SK-N-SH (cell line): ENCODE measurements around the gene NFASC. TPM values are rescaled to one million over a fixed set of nuclear protein-coding genes. Genes with fewer than 3 reads are reported as not detected.

Source experiments
- CTCF ChIA-PET: fragments of 300-600, 350-600 bp; formaldehyde crosslinking; extraction: SDS; loops from one replicate; lab custom pipeline; 2021; lab: Yijun Ruan, JAX
- POLR2A ChIA-PET: fragments of 350-600 bp; sonication (Branson Sonifier 250); formaldehyde crosslinking; extraction: SDS; loops from one replicate; lab custom pipeline; 2020; ENCODE audit warnings: antibody characterized with exemption, inconsistent platforms; lab: Yijun Ruan, JAX
- DNase-seq: peaks from one replicate; pipeline ENCODE4 v3.0.0; 2012
- H2AFZ ChIP-seq: fragments of 200-600 bp; sonication (generic); 2 replicates; pipeline ENCODE4 v1.8.1; 2016; ENCODE audit warnings: antibody characterized with exemption, mild to moderate bottlenecking, low read depth
- H3F3A ChIP-seq: fragments of 200-600 bp; sonication (generic); replicated peaks from 2 replicates; pipeline ENCODE3; 2016; ENCODE audit warnings: antibody characterized with exemption, mild to moderate bottlenecking; ENCODE audit not compliant: insufficient read depth
- H3K27ac ChIP-seq, 2 experiments: fragments of 200-500 bp in 1 of 2; fragments of 200-600 bp in 1 of 2; sonication (Bioruptor generic) in 1 of 2; sonication (generic), shearing (Covaris generic) in 1 of 2; 2 replicates each; pipeline versions ENCODE4 v1.5.1 to v1.6.1; 2014 to 2016; ENCODE audit warnings: low read depth in 2 of 2, inconsistent platforms in 1 of 2, low read length in 1 of 2, mild to moderate bottlenecking in 1 of 2, mixed read lengths in 1 of 2
- H3K27me3 ChIP-seq: fragments of 200-600 bp; sonication (generic), shearing (Covaris generic); 2 replicates; pipeline ENCODE4 v1.6.1; 2016; ENCODE audit warnings: mixed run types; ENCODE audit not compliant: insufficient read depth
- H3K36me3 ChIP-seq, 2 experiments: fragments of 200-500 bp in 1 of 2; fragments of 200-600 bp in 1 of 2; sonication (Bioruptor generic) in 1 of 2; sonication (generic) in 1 of 2; replicated peaks in 1 of 2; 2 replicates each; pipeline versions ENCODE3 to v1.5.1; 2014 to 2016; ENCODE audit warnings: low read length in 1 of 2, mild to moderate bottlenecking in 1 of 2; ENCODE audit not compliant: insufficient read depth in 2 of 2, control insufficient read depth in 1 of 2
- H3K4me1 ChIP-seq, 2 experiments: fragments of 200-500 bp in 1 of 2; fragments of 200-600 bp in 1 of 2; sonication (Bioruptor generic) in 1 of 2; sonication (generic), shearing (Covaris generic) in 1 of 2; 2 replicates each; pipeline versions ENCODE4 v1.5.1 to v1.6.1; 2014 to 2016; ENCODE audit warnings: low read depth in 1 of 2, low read length in 1 of 2, mixed run types in 1 of 2; ENCODE audit not compliant: insufficient read depth in 2 of 2, control insufficient read depth in 1 of 2
- H3K4me2 ChIP-seq: fragments of 200-600 bp; sonication (generic), shearing (Covaris generic); 2 replicates; pipeline ENCODE4 v1.6.1; 2017; ENCODE audit warnings: mixed run types
- H3K4me3 ChIP-seq, 2 experiments: fragments of 200-500 bp in 1 of 2; fragments of 200-600 bp in 1 of 2; sonication (Bioruptor generic) in 1 of 2; sonication (generic), shearing (Covaris generic) in 1 of 2; 2 replicates each; pipeline versions ENCODE4 v1.5.1 to v1.8.1; 2014 to 2016; ENCODE audit warnings: low read depth in 2 of 2, inconsistent platforms in 1 of 2, low read length in 1 of 2, mild to moderate bottlenecking in 1 of 2, mixed read lengths in 1 of 2, moderate library complexity in 1 of 2
- H3K79me2 ChIP-seq: fragments of 200-600 bp; sonication (generic); 2 replicates; pipeline ENCODE4 v1.8.1; 2017; ENCODE audit warnings: mild to moderate bottlenecking; ENCODE audit not compliant: insufficient read depth
- H3K9ac ChIP-seq: fragments of 200-600 bp; sonication (generic); 2 replicates; pipeline ENCODE4 v1.6.1; 2017; ENCODE audit warnings: mixed run types
- H3K9me2 ChIP-seq: fragments of 200-600 bp; sonication (generic); 2 replicates; pipeline ENCODE4 v1.6.1; 2017; ENCODE audit warnings: mixed run types
- H3K9me3 ChIP-seq: fragments of 200-600 bp; sonication (generic); 2 replicates; pipeline ENCODE4 v1.6.1; 2017; ENCODE audit warnings: mixed run types, mild to moderate bottlenecking, moderate library complexity
- H4K20me1 ChIP-seq: fragments of 200-600 bp; sonication (generic); 2 replicates; pipeline ENCODE4 v1.6.1; 2017; ENCODE audit warnings: mild to moderate bottlenecking, mixed run types; ENCODE audit not compliant: insufficient read depth
- CTCF ChIP-seq: fragments of 200-600 bp; sonication (generic); IDR thresholded peaks from 2 replicates; pipeline ENCODE4 v1.6.1; 2017; ENCODE audit warnings: antibody characterized with exemption, mild to moderate bottlenecking, moderate library complexity
- FOXJ3 ChIP-seq: sonication (generic); formaldehyde crosslinking; IDR thresholded peaks from 2 replicates; pipeline ENCODE4 v1.5.1; 2020; ENCODE audit warnings: mild to moderate bottlenecking, missing genetic modification reagents
- IRF3 ChIP-seq: fragments of 150-350 bp; IDR thresholded peaks from 2 replicates; pipeline ENCODE4 v1.6.1; 2016; ENCODE audit warnings: mild to moderate bottlenecking, low read depth, low read length
- PBX3 ChIP-seq: IDR thresholded peaks from 2 replicates; pipeline ENCODE4; 2012
- TAF1 ChIP-seq: IDR thresholded peaks from 2 replicates; pipeline ENCODE4 v1.6.1; 2012; ENCODE audit warnings: low read depth, mild to moderate bottlenecking, low read length, moderate library complexity, borderline replicate concordance
- TCF12 ChIP-seq: IDR thresholded peaks from 2 replicates; pipeline ENCODE4 v1.4.0; 2012
- YY1 ChIP-seq: IDR thresholded peaks from 2 replicates; pipeline ENCODE4 v1.4.0; 2012; ENCODE audit warnings: low read depth, mild to moderate bottlenecking
- ZBTB33 ChIP-seq: IDR thresholded peaks from 2 replicates; pipeline ENCODE4 v1.4.0; 2012; ENCODE audit warnings: low read depth, borderline replicate concordance
- WGBS: methylation state at CpG from one replicate; pipeline ENCODE4 v1.1.6; 2017; ENCODE audit warnings: low lambda C conversion rate; 5-methylcytosine and 5-hydroxymethylcytosine counted together
- polyA plus RNA-seq, 3 experiments: library from polyadenylated mRNA; depleted of rRNA; stranded (reverse); fragments of >200 nt; gene quantifications; 2 replicates each; pipeline ENCODE4 v1.2.3, GENCODE V29; 2012

The NFASC gene
- polyA plus RNA-seq, 1 of the 3 experiments (the other 2 are of a cell fraction), result 6.0 TPM

GRCh38 chr1:204842892-204843291 is 27.8 kb upstream of the NFASC start:
- Histone ChIP-seq H4K20me1 (peaks cover 7% of the 10 kb centered on the region; the same call in 1 of the 2 replicates), H3K9me2 (no peaks in the 10 kb centered on the region), H3K9ac (no peak overlapping the region), H3K9me3 (no peaks in the 10 kb centered on the region), H2AFZ (no peak overlapping the region), H3K36me3 (no peaks in the 10 kb centered on the region), H3K4me3 (no peak overlapping the region), H3K79me2 (no peaks in the 10 kb centered on the region), H3K27me3 (no peaks in the 10 kb centered on the region), H3K4me2 (no peak overlapping the region), H3K27ac (no peak overlapping the region), H3F3A (no peaks in the 10 kb centered on the region), H3K4me1 (no peaks in the 10 kb centered on the region)
- ChIA-PET CTCF (interaction anchor here (1.0 to 1.3 kb wide), 3 partner anchors 12 to 36 kb away, joined by 3 to 4 read pairs (median 4); no protein-coding TSS in a partner anchor), POLR2A (no interaction called here)
- TF ChIP-seq PBX3 (no peak), ZBTB33 (no peak), IRF3 (no peak), FOXJ3 (CRISPR knock-in tag) (no peak), TAF1 (no peak)
- DNase-seq, result no peak

GRCh38 chr1:204846546-204846945 is 24.1 kb upstream of the NFASC start:
- Histone ChIP-seq H3K4me1 (no peaks in the 10 kb centered on the region), H4K20me1 (peaks cover 3% of the 10 kb centered on the region; the same call in 1 of the 2 replicates), H3K27me3 (no peaks in the 10 kb centered on the region)
- POLR2A ChIA-PET, result no interaction called here
- TF ChIP-seq YY1, result no peak
- TF ChIP-seq ZBTB33, result no peak
- no peak for TF ChIP-seq FOXJ3 (CRISPR knock-in tag)
- TF ChIP-seq TCF12, result no peak
- TF ChIP-seq CTCF, result no peak
- TF ChIP-seq, all 33 proteins: peak for 0
- no peaks in the 10 kb centered on the region for H3K79me2 ChIP-seq
- no peaks in the 10 kb centered on the region for H3F3A ChIP-seq
- no peak for DNase-seq
- no peak overlapping the region for H2AFZ ChIP-seq
- no peak overlapping the region for H3K4me3 ChIP-seq
- H3K9me3 ChIP-seq, result no peaks in the 10 kb centered on the region
- no peaks in the 10 kb centered on the region for H3K9me2 ChIP-seq
- CTCF ChIA-PET, result interaction anchor here (1.7 to 2.4 kb wide), 3 partner anchors 14 to 215 kb away, joined by 8 to 10 read pairs (median 9); no protein-coding TSS in a partner anchor
- WGBS, result 83% methylated on average over 1 of the region's 3 CpGs
- H3K4me2 ChIP-seq, result no peak overlapping the region
- no peak overlapping the region for H3K27ac ChIP-seq
- no peak overlapping the region for H3K9ac ChIP-seq
- no peaks in the 10 kb centered on the region for H3K36me3 ChIP-seq
